ENCODE measurements around the gene ATMIN.

Gene ATMIN

DNA sequence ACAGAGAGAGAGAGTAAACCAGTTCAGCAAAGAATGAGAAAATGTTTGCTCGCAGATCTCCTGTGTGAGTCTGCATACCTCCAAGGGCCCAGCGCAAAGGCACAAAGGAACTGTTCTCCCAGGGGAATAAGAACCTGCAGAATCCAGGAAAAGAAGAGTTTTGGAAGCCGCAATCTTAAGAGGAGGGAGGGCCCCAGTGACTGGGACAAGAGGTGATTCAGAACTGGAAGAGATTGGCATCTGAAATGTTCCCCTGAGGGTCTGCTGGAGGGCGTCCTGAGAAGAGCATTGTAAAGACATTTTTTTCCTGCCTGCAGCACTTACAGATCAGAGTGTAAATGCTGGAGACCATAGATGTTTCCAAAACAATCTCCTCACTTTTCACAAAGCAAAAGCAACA lies 6.1 kb downstream of the ATMIN start:
- DNase-seq (ENCODE audit: low read depth), result no peak

DNA sequence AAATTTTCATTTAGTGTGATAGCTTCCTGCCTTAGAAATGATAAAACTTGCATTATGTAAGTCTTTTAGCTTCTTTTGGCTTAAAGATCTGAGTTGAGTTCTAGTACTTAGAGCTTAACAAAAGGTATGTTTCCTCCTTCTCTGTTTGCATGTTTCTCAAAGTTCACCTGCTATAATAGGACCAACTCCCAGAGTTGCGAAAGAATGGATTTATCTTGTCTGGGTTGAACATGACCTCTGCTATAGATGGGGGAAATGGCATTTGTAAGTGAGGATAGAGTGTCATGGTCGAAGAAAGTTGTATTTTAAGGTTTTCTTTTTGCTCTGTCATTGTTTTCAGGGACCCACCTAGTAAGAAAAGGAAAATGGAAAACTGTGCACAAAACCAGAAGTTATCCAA lies 7.2 kb downstream of the ATMIN start:
- H3K36me3 ChIP-seq (ENCODE audit: control insufficient read depth, insufficient read depth, low read length, severe bottlenecking), result peaks cover 45% of the 10 kb centered on the region
- no peaks in the 10 kb centered on the region for H3K9me3 ChIP-seq (ENCODE audit: control insufficient read depth, low read length)
- no peaks in the 10 kb centered on the region for H3K27me3 ChIP-seq (replicated peaks; ENCODE audit: control insufficient read depth, insufficient read depth, low read length)
- DNase-seq (ENCODE audit: low read depth), result no peak
- no peaks in the 10 kb centered on the region for H3K4me1 ChIP-seq (ENCODE audit: control insufficient read depth, insufficient read depth, low read length)
- no peak overlapping the region for H3K9ac ChIP-seq (ENCODE audit: low read length)
- H3K4me3 ChIP-seq (ENCODE audit: low read length), result no peak overlapping the region

More for the DNA sequence above, 6.1 kb downstream of the ATMIN start:
- Histone ChIP-seq H3K9me3 (ENCODE audit: control insufficient read depth, low read length) (no peaks in the 10 kb centered on the region), H3K27me3 (replicated peaks; ENCODE audit: control insufficient read depth, insufficient read depth, low read length) (no peaks in the 10 kb centered on the region), H3K9ac (ENCODE audit: low read length) (no peak overlapping the region), H3K4me1 (ENCODE audit: control insufficient read depth, insufficient read depth, low read length) (peaks cover 7% of the 10 kb centered on the region), H3K4me3 (ENCODE audit: low read length) (no peak overlapping the region), H3K36me3 (ENCODE audit: control insufficient read depth, insufficient read depth, low read length, severe bottlenecking) (peaks cover 45% of the 10 kb centered on the region)

DNA sequence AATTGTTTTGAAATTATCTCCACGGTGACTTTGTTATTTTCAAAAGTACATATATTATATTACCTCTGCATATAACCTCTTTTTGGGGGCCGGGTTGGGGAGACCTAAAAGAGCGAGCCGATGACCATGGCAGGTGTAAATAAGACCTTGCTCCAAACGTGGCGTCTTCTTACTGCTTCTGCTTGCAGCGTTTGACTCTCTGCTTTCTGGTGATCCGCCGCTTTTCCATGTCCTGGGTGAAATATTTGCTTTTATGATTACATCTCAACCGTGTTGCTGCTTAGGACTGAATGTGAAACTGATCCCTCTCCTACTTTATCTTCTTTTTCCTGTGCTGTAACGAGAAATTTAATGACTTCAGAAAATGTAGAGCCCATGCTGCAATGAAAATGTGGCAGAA lies 18.1 kb downstream of the ATMIN start:
- Histone ChIP-seq H3K9me3 (ENCODE audit: control insufficient read depth, low read length) (peaks cover 15% of the 10 kb centered on the region), H3K27me3 (replicated peaks; ENCODE audit: control insufficient read depth, insufficient read depth, low read length) (no peaks in the 10 kb centered on the region), H3K4me3 (ENCODE audit: low read length) (no peak overlapping the region), H3K36me3 (ENCODE audit: control insufficient read depth, insufficient read depth, low read length, severe bottlenecking) (no peaks in the 10 kb centered on the region), H3K9ac (ENCODE audit: low read length) (no peak overlapping the region), H3K4me1 (ENCODE audit: control insufficient read depth, insufficient read depth, low read length) (no peaks in the 10 kb centered on the region)
- no peak for DNase-seq (ENCODE audit: low read depth)

DNA sequence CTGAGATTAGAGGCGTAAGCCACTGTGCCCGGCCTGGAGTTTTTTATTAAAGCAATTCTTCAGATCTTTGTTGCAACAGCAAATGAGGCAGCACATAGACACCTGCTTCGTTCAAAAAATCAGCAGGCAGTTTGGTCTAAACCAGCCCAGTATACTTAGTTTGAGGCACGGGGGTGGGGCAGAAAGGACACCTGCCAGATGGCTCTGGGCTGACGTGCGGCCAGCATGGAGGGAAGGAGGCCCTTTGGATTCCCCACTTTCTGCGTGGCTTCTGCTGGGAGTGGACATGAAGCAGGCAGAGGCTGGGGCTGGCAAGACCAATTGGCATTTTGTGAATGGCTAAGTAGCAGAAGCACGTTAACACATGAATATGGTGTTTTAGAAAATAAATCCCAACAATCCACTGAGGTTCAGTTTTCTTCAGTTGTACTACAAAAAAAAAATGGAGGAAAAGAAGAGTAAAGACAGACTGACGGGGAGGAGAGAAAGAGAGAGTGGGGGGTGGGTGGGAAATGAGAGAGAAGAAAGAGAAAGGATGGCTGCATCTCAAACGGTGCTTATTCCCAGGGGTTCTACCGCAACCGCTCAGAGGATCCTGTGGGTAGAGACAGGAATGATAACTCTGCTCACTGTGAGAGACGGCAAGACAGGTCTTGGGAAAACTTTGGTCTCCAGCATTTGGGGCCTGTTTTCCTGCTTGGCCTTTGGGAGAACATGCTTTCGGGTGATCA lies 25.1 kb downstream of the ATMIN start:
- DNase-seq (ENCODE audit: low read depth), result no peak
- H3K9ac ChIP-seq (ENCODE audit: low read length), result no peak overlapping the region
- H3K36me3 ChIP-seq (ENCODE audit: control insufficient read depth, insufficient read depth, low read length, severe bottlenecking), result no peaks in the 10 kb centered on the region
- H3K4me3 ChIP-seq (ENCODE audit: low read length), result no peak overlapping the region
- H3K4me1 ChIP-seq (ENCODE audit: control insufficient read depth, insufficient read depth, low read length), result no peaks in the 10 kb centered on the region
- H3K27me3 ChIP-seq (replicated peaks; ENCODE audit: control insufficient read depth, insufficient read depth, low read length), result no peaks in the 10 kb centered on the region
- no peaks in the 10 kb centered on the region for H3K9me3 ChIP-seq (ENCODE audit: control insufficient read depth, low read length)

DNA sequence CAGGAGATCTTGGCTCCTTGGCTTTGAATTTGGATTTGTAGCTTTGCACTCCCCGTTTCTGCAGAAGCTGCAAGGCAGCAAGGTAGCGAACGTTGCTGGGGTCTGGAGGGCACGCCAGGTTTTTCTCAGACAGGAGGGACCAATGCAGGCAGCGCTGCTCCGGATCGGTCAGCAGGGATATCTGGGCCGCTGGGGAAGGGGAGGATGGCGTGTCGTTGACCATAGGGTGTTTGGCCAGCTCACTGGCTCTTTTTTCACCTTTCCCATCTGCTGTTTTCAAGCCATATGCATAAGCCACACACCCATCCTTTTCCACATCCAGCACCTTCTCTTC lies 25.6 kb downstream of the ATMIN start:
- Histone ChIP-seq H3K4me1 (ENCODE audit: control insufficient read depth, insufficient read depth, low read length) (no peaks in the 10 kb centered on the region), H3K27me3 (replicated peaks; ENCODE audit: control insufficient read depth, insufficient read depth, low read length) (no peaks in the 10 kb centered on the region), H3K36me3 (ENCODE audit: control insufficient read depth, insufficient read depth, low read length, severe bottlenecking) (no peaks in the 10 kb centered on the region), H3K9ac (ENCODE audit: low read length) (no peak overlapping the region), H3K9me3 (ENCODE audit: control insufficient read depth, low read length) (no peaks in the 10 kb centered on the region), H3K4me3 (ENCODE audit: low read length) (no peak overlapping the region)
- no peak for DNase-seq (ENCODE audit: low read depth)

DNA sequence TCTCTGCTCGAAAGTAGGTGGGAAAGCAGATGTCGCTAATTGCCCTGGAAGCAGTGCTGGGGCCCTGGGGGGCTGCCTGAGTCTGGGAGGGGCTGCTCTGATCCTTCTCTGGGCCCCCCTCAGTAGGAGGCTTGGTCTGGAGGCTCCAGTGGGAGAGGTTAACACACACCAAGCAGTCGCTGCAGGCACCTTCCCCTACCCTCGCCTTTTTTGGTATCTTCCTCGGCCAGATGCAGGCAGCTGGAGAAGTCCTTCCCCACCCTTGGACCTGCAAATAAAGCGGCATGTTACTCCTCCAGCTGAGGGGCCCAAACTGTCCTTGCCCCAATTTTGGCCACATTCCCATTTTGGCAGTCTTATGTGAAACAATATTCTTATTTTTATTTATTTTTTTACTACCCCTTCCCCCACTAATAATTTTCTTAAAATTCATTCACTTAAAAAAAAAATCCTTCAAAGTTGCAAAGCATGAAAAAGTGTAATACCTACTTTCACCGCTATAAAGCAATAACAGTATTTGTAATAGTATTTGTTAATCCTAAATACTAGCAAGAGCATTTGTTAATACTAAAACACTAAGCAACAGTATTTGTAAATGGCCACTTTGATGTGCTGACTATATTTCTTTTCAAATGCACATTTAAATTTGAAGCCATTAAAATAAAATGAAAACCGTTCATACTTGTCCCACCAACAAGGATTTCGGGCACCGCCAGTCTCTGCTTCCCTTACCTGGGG lies 26.4 kb downstream of the ATMIN start:
- no peaks in the 10 kb centered on the region for H3K4me1 ChIP-seq (ENCODE audit: control insufficient read depth, insufficient read depth, low read length)
- H3K36me3 ChIP-seq (ENCODE audit: control insufficient read depth, insufficient read depth, low read length, severe bottlenecking), result no peaks in the 10 kb centered on the region
- no peak overlapping the region for H3K4me3 ChIP-seq (ENCODE audit: low read length)
- peak; percentile 2 for DNase-seq (ENCODE audit: low read depth)
- H3K27me3 ChIP-seq (replicated peaks; ENCODE audit: control insufficient read depth, insufficient read depth, low read length), result no peaks in the 10 kb centered on the region
- H3K9ac ChIP-seq (ENCODE audit: low read length), result no peak overlapping the region
- H3K9me3 ChIP-seq (ENCODE audit: control insufficient read depth, low read length), result no peaks in the 10 kb centered on the region

DNA sequence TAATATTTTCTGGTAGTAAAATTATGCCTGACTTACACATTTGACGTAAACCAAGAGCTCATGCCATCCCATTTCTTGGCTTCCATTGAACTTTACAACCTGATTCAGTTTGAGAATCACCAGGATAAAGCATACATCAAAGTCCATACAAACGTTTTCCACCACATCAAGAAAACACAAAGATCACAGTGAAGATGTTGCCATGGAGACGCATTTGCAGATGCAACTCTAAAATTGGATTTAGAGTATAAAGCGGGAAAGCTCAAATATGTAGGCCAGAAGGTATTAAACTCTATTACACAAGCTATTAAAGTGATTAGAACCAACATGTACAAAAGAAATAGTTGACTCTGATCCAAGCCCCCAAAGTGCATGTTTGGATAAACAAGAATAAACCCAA lies 31.0 kb downstream of the ATMIN start:
- Histone ChIP-seq H3K4me1 (ENCODE audit: control insufficient read depth, insufficient read depth, low read length) (no peaks in the 10 kb centered on the region), H3K4me3 (ENCODE audit: low read length) (no peak overlapping the region), H3K27me3 (replicated peaks; ENCODE audit: control insufficient read depth, insufficient read depth, low read length) (no peaks in the 10 kb centered on the region), H3K9ac (ENCODE audit: low read length) (no peak overlapping the region), H3K36me3 (ENCODE audit: control insufficient read depth, insufficient read depth, low read length, severe bottlenecking) (no peaks in the 10 kb centered on the region), H3K9me3 (ENCODE audit: control insufficient read depth, low read length) (no peaks in the 10 kb centered on the region)
- DNase-seq (ENCODE audit: low read depth), result peak; percentile 33

DNA sequence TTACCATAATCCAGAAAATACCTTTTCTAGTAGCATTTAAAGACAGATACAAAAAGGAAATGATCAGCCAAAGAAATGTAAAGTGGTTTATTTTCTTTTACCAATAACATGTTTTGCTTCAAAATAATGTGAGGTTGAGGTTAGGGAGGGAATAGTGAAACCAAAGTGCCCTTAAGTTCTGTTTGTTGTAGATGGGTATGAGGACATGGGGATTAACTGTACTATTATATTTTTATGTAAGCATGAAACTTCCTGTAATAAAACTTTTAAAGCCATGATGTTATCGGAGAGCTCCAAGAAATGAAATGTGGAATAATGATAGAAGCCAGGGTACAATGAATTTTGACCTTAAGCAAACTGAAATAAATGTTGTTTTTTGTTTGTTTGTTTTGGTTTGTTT lies 31.5 kb downstream of the ATMIN start:
- H3K4me1 ChIP-seq (ENCODE audit: control insufficient read depth, insufficient read depth, low read length), result no peaks in the 10 kb centered on the region
- no peaks in the 10 kb centered on the region for H3K27me3 ChIP-seq (replicated peaks; ENCODE audit: control insufficient read depth, insufficient read depth, low read length)
- peak; percentile 51 for DNase-seq (ENCODE audit: low read depth)
- no peak overlapping the region for H3K9ac ChIP-seq (ENCODE audit: low read length)
- H3K36me3 ChIP-seq (ENCODE audit: control insufficient read depth, insufficient read depth, low read length, severe bottlenecking), result no peaks in the 10 kb centered on the region
- H3K4me3 ChIP-seq (ENCODE audit: low read length), result no peak overlapping the region
- H3K9me3 ChIP-seq (ENCODE audit: control insufficient read depth, low read length), result no peaks in the 10 kb centered on the region

DNA sequence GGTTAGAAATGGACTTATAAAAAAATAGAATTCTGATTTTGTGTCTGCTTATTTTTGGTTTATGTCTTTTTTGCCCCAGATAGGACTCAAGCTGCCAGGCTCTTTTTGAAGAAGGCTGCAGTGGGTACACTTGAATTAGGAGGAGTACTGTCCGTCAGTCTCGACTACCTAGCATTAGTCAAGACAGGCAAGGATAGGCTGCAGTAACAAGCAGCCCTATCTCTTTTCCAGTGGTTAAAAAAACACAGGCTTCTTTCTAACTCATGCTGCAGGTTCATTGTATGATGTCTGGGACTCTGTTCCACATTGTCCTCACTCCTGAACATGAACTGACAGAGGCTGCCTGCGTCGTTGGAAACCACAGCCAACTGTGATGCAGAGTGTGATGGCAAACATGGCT lies 33.4 kb downstream of the ATMIN start:
- H3K4me1 ChIP-seq (ENCODE audit: control insufficient read depth, insufficient read depth, low read length), result no peaks in the 10 kb centered on the region
- H3K4me3 ChIP-seq (ENCODE audit: low read length), result no peak overlapping the region
- no peak overlapping the region for H3K9ac ChIP-seq (ENCODE audit: low read length)
- no peak for DNase-seq (ENCODE audit: low read depth)
- H3K27me3 ChIP-seq (replicated peaks; ENCODE audit: control insufficient read depth, insufficient read depth, low read length), result no peaks in the 10 kb centered on the region
- no peaks in the 10 kb centered on the region for H3K36me3 ChIP-seq (ENCODE audit: control insufficient read depth, insufficient read depth, low read length, severe bottlenecking)
- H3K9me3 ChIP-seq (ENCODE audit: control insufficient read depth, low read length), result no peaks in the 10 kb centered on the region

DNA sequence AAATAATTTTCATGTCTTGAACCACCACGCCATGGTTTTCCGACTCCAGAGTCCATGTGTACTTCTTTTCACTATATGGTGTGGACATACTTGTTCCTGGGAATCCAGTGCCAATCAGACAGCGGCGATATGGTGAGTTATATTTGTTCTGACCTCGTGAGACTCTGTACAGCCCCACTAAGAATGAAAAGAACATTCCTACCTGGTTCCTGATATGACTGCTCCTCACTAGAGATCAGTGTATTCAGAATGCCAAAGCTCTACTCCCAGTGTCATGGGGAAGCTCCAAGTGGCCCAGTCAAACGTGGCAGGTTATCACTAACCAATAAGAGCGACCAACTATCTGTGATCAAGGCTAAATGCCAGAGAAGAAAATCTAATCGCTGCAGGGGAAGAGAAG lies 35.3 kb downstream of the ATMIN start:
- H3K9ac ChIP-seq (ENCODE audit: low read length), result no peak overlapping the region
- no peak for DNase-seq (ENCODE audit: low read depth)
- no peaks in the 10 kb centered on the region for H3K36me3 ChIP-seq (ENCODE audit: control insufficient read depth, insufficient read depth, low read length, severe bottlenecking)
- no peaks in the 10 kb centered on the region for H3K9me3 ChIP-seq (ENCODE audit: control insufficient read depth, low read length)
- H3K4me3 ChIP-seq (ENCODE audit: low read length), result no peak overlapping the region
- no peaks in the 10 kb centered on the region for H3K27me3 ChIP-seq (replicated peaks; ENCODE audit: control insufficient read depth, insufficient read depth, low read length)
- H3K4me1 ChIP-seq (ENCODE audit: control insufficient read depth, insufficient read depth, low read length), result no peaks in the 10 kb centered on the region

DNA sequence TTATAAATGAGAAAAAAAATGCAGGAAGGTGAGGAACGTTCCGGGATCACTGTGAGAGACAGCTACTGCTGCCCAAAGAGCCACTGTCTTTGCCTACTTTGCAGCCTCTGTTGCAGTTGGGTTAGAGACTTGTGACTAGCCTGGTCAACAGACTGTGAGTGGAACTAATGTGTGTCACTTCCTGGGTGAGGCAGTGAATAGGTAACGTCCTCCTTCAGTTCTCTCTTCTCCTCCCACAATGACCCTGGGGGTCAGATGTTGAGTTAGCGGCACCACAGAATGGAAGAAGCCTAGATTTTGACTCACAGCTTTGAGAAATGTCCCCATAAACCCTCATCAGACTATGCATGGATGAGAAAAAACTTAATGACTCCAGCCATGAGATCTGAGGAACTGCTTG lies 36.2 kb downstream of the ATMIN start:
- DNase-seq (ENCODE audit: low read depth), result no peak
- Histone ChIP-seq H3K36me3 (ENCODE audit: control insufficient read depth, insufficient read depth, low read length, severe bottlenecking) (no peaks in the 10 kb centered on the region), H3K4me3 (ENCODE audit: low read length) (no peak overlapping the region), H3K9ac (ENCODE audit: low read length) (no peak overlapping the region), H3K9me3 (ENCODE audit: control insufficient read depth, low read length) (no peaks in the 10 kb centered on the region), H3K4me1 (ENCODE audit: control insufficient read depth, insufficient read depth, low read length) (no peaks in the 10 kb centered on the region), H3K27me3 (replicated peaks; ENCODE audit: control insufficient read depth, insufficient read depth, low read length) (no peaks in the 10 kb centered on the region)

Data from adipocyte (in vitro differentiated cells).